Pancreas (tissue), 10 donors: ENCODE measurements around the gene CBFB. TPM values are rescaled to one million over a fixed set of nuclear protein-coding genes. Genes with fewer than 3 reads are reported as not detected.

Source experiments
- ATAC-seq, 4 donors: fragments of 200-7000 bp; cut with Tn5 transposase; one replicate each; pipeline versions ENCODE4 v1.8.0 to v1.9.1; 2020; ENCODE audit warnings: mild to moderate bottlenecking in 4 of 4, moderate library complexity in 4 of 4
- DNase-seq, 6 donors: peaks; one replicate each; pipeline ENCODE4 v3.0.0-alpha.2; 2020
- FAIRE-seq: peaks from 2 replicates; lab custom pipeline; 2012; peaks lifted over from hg19 to GRCh38; lab: Jason Lieb, UNC
- H3K27ac ChIP-seq, 4 donors: fragments of 200-600 bp; sonication (generic); 1 replicate in 3 of 4; 2 replicates in 1 of 4; pipeline versions ENCODE4 v1.5.0 to v1.8.0; 2020
- H3K27me3 ChIP-seq, 4 donors: fragments of 200-600 bp; one replicate each; pipeline ENCODE4 v1.8.0; 2021
- H3K36me3 ChIP-seq, 3 donors: fragments of 200-600 bp; sonication (generic) in 1 of 3; one replicate each; pipeline versions ENCODE4 v1.5.0 to v1.8.0; 2020 to 2021
- H3K4me1 ChIP-seq, 3 donors: fragments of 200-600 bp; one replicate each; pipeline ENCODE4 v1.8.0; 2021
- H3K4me3 ChIP-seq, 4 donors: fragments of 200-600 bp; sonication (generic) in 2 of 4; one replicate each; pipeline versions ENCODE4 v1.5.0 to v1.8.0; 2020 to 2021
- H3K9me3 ChIP-seq, 4 donors: fragments of 200-600 bp; one replicate each; pipeline ENCODE4 v1.8.0; 2021
- WGBS, 2 donors: extraction: QIAGEN DNeasy Blood & Tissue Kit; methylation state at CpG; one replicate each; pipeline ENCODE4 v1.1.7; 2013; 5-methylcytosine and 5-hydroxymethylcytosine counted together
- intact Hi-C, 3 donors: fragments of 100-400 bp; cut with DNase I; formaldehyde crosslinking; loops; one replicate each; pipeline versions ENCODE4 v1.11.1 to v1.14.2; 2022
- polyA plus RNA-seq, 2 donors: library from polyadenylated mRNA; stranded (reverse); fragments of 200-250 nt; gene quantifications; one replicate each; pipeline ENCODE4 v1.2.3, GENCODE V29; 2013
- total RNA-seq, 6 donors: library from RNA; stranded (reverse); fragmentation: NEBNext Ultra II Directional in 4 of 6; extraction: Animal tissue kit (Norgen Biotek cat#: 25700) in 4 of 6; gene quantifications; one replicate each; pipeline versions ENCODE4 v1.2.1 to v1.2.4, GENCODE V29; 2021 to 2023
- TF ChIP-seq, protein P1 (sequence below), 4 donors: fragments of 200-600 bp; sonication (generic) in 3 of 4; IDR thresholded peaks; one replicate each; pipeline versions ENCODE4 v1.5.0 to v1.8.0; 2021; ENCODE audit warnings: antibody characterized with exemption in 4 of 4
- donor health status: healthy with polysubstance abuse.
- donor health status: DM: no; HTN: no; CAD: no; lungs with moderate emphysema.
- donor health status: DM: no; HTN: no; CAD: no.
- donor health status: control.
- donor health status: control.
- donor health status: Bipolar disorder and iron deficiency.
- donor health status: DM: yes; HTN: yes; CAD: no.
- donor health status: DM: no; HTN: no; CAD: no.
- donor health status: DM: no; HTN: no; CAD: no.
- donor health status: DM: yes; HTN: yes; CAD: no.

CBFB gene
- total and polyA plus RNA-seq, 8 donors: 11.5 to 27.0 (median 19.6) TPM

DNA sequence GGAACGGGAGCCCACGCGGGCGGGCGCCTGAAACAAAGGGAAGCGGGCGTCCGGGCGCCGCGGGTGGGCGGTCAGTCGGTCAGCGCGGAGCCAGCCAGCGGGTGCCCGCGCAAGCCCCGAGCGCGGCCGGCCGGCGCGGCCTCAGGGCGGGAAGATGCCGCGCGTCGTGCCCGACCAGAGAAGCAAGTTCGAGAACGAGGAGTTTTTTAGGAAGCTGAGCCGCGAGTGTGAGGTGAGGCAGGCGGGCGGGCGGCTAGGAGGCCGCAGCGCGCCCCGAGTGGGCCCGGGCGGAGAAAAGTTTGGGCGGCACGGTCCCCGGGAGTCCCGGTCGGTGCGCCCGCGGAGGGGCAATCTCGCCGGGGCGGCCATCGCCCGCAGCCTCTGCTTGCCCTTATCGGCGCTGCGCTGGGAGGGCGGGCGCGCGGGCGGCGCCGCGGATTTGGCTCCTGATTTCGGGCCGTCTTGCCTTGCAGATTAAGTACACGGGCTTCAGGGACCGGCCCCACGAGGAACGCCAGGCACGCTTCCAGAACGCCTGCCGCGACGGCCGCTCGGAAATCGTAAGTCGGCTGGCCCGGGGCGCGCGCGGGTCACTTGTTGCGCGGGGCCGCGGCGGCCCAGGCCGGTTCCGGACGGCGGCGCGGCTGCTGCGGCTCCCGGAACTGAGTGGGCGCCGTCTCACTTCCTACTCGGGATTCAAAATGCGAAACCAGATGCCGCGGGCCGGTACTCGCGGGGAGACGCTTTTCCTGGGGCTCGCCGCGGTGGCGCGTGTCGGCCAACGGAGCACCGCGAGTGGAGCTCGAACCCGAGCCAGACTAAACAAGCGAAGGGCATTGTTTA is 526 bp downstream of the CBFB start:
- intact Hi-C loops: no loop called here
- Histone ChIP-seq H3K27me3 (no peaks in the 10 kb centered on the region), H3K4me1 (peaks cover 0 to 17% (median under 1%) of the 10 kb centered on the region in 3 donors), H3K4me3 (peak overlapping the region; percentile 78 to 97 (median 89)), H3K9me3 (no peaks in the 10 kb centered on the region), H3K27ac (peak overlapping the region; percentile 91 to 96 (median 95)), H3K36me3 (no peaks in the 10 kb centered on the region)
- 0% methylated on average over 81 to 123 of the region's 123 CpGs for WGBS, 2 donors
- ATAC-seq: peak; percentile 62 to 79 (median 72)
- FAIRE-seq: no peak
- TF ChIP-seq, protein P1, sequence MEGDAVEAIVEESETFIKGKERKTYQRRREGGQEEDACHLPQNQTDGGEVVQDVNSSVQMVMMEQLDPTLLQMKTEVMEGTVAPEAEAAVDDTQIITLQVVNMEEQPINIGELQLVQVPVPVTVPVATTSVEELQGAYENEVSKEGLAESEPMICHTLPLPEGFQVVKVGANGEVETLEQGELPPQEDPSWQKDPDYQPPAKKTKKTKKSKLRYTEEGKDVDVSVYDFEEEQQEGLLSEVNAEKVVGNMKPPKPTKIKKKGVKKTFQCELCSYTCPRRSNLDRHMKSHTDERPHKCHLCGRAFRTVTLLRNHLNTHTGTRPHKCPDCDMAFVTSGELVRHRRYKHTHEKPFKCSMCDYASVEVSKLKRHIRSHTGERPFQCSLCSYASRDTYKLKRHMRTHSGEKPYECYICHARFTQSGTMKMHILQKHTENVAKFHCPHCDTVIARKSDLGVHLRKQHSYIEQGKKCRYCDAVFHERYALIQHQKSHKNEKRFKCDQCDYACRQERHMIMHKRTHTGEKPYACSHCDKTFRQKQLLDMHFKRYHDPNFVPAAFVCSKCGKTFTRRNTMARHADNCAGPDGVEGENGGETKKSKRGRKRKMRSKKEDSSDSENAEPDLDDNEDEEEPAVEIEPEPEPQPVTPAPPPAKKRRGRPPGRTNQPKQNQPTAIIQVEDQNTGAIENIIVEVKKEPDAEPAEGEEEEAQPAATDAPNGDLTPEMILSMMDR (IDR thresholded peaks at IDR 0.05): no peak
- peak; percentile 52 to 86 (median 66) for DNase-seq

DNA sequence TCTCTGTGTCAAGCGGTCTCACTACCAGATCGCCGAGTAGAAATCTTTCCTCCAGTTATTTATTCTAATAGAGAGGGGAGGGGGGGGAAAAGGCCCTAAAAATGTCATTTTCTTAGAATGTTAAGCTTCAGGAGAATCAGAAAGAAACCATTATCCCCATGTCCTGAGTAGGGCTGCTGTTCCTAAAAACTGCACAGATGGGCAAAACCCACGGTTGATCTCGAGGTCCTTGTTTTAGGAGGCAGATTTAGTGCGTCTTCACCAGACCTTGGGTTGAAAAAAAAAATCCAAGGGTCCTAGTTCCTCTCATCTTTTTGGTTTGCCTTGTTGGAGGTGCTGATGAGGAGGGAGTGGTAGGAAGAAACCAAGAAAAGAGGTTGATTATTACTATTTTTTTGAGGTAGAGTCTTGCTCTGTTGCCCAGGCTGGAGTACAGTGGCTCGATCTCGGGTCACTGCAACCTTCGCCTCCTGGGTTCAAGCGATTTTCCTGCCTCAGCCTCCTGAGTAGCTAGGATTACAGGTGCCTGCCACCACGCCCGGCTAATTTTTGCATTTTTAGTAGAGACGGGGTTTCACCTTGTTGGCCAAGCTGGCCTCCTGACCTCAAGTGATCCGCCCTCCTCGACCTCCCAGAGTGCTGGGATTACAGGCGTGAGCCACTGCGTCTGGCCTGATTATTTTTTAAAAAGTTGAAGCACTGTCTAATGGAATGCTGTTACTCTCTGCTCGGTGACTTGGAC is 1.4 kb downstream of the CBFB start:
- no peak for FAIRE-seq
- intact Hi-C loops: no loop called here
- peaks cover 0 to 18% (median 4%) of the 10 kb centered on the region in 3 donors for H3K4me1 ChIP-seq
- peak in 1 of 6 donors; percentile 11 for DNase-seq
- TF ChIP-seq, protein P1 (IDR thresholded peaks at IDR 0.05): no peak
- H3K27me3 ChIP-seq: no peaks in the 10 kb centered on the region
- H3K27ac ChIP-seq: peak overlapping the region in 3 of 4 donors; percentile 95 to 96 (median 95)
- WGBS, 2 donors: 47 to 50% methylated on average over 18 of the region's 18 CpGs
- H3K36me3 ChIP-seq: no peaks in the 10 kb centered on the region
- peak overlapping the region; percentile 78 to 97 (median 89) for H3K4me3 ChIP-seq
- ATAC-seq: no peak
- H3K9me3 ChIP-seq: no peaks in the 10 kb centered on the region

DNA sequence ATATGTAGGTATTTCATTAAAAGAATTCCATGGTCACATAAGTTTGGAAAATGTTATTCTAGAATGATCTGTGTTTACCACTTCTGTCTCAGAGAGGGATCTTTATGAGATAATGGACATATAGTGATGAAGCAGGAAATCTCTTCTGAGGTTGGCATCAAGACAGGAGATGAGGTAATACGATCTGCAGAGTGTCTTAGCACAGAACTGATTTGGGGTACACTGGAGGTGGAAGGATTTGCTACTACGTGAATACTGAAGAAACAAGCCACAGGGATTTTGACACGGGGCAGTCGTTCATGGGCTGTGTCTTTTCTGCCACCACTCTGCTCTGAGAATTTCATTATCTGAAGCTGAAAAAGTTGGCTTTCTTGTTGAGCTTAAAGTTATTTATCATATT is 5.5 kb downstream of the CBFB start:
- FAIRE-seq: no peak
- no peaks in the 10 kb centered on the region for H3K27me3 ChIP-seq
- TF ChIP-seq, protein P1 (IDR thresholded peaks at IDR 0.05): no peak
- intact Hi-C loops: no loop called here
- no peak overlapping the region for H3K27ac ChIP-seq
- H3K36me3 ChIP-seq: no peaks in the 10 kb centered on the region
- H3K4me3 ChIP-seq: no peak overlapping the region
- no peaks in the 10 kb centered on the region for H3K9me3 ChIP-seq
- H3K4me1 ChIP-seq: peaks cover 0 to 29% (median 7%) of the 10 kb centered on the region in 3 donors
- 54 to 58% methylated on average over 4 of the region's 4 CpGs for WGBS, 2 donors
- DNase-seq: no peak
- ATAC-seq: no peak

DNA sequence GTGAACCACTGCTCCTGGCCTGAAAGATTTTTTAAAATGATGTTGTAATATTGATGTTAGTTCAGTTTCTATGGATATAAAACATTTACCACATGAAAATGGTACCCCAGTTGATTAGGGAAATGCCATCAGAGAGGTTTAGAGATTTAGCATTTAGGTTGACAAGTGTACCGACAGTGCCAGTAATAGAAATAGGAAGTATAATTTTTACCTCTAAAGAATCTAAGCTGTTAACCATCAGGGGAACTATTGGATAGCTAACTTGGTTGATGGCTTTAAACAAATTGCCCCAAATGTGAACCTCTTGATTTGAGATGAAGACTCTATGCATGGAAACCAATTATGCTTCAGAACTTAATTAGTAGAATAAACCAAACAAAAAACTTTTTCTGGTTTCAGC is 6.4 kb downstream of the CBFB start:
- no peak for FAIRE-seq
- intact Hi-C loops: no loop called here
- H3K27ac ChIP-seq: no peak overlapping the region
- no peak for DNase-seq
- no peaks in the 10 kb centered on the region for H3K27me3 ChIP-seq
- 82 to 86% methylated on average over 1 of the region's 1 CpG for WGBS, 2 donors
- H3K9me3 ChIP-seq: no peaks in the 10 kb centered on the region
- TF ChIP-seq, protein P1 (IDR thresholded peaks at IDR 0.05): no peak
- no peak overlapping the region for H3K4me3 ChIP-seq
- peaks cover 0 to 5% (median 0%) of the 10 kb centered on the region in 3 donors for H3K36me3 ChIP-seq
- no peak for ATAC-seq
- H3K4me1 ChIP-seq: peaks cover 0 to 26% (median 7%) of the 10 kb centered on the region in 3 donors
